Measurements from ENCODE around the gene KLC3. TPM values are rescaled to one million over a fixed set of nuclear protein-coding genes. Genes with fewer than 3 reads are reported as not detected.

The KLC3 gene
- total RNA-seq (1 to 10 TPM; 1.1 to 1.6 TPM), polyA plus RNA-seq (1 to 10 TPM in 1 of 2 donors, under 1 TPM in 1; 0.80 to 2.2 TPM)
- long read RNA-seq, donor 1, partial matches to known transcripts, result 0 of 1 reads
- long read RNA-seq, donor 1, other reads (novel, unspliced or antisense), result 0 of 1 reads
- long read RNA-seq, donor 2, result 0 reads
- long read RNA-seq, donor 3, partial matches to known transcripts, result 16 of 38 reads
- long read RNA-seq, donor 3, other reads (novel, unspliced or antisense), result 22 of 38 reads
- long read RNA-seq, donor 4, result 0 reads
- long read RNA-seq, donor 5, result 0 reads

DNA sequence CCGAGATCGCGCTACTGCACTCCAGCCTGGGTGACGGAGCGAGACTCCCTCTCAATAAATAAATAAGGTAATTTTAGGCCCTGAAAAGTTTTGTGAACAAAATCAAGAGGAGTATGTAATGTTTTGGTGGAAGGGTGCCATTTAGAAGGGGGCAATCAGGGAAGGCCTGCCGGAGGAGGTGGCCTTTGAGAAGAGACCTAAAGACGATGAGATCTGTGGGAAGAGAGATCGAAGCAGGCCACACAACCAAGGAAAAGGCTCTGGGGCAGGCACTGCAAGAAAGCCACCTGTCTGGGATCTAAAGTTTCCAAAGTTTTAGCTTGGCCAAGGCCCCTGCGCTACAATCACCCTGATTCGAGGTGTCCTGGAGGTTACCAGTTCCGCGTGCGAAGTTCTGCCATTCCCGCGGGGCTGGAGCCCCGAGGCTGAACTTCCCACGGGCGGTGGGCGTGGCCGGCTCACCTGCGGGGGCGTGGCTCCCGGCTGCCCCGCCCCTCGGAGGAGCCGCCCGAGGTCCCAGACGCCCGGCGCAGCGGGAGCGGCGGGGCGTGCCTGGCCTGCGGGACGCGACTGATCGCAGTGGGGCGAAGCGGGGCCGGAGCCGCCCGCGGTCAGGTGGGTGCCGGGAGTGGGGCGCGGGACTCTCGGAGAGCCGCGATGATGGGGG is at the start of gene KLC3:
TSS of gene KLC3 (plus strand) at position 519 of the 667 bp plus-strand sequence. CDS start 4,792 bp downstream, outside the sequence.
- Histone ChIP-seq H3K4me1 (ENCODE audit: control insufficient read depth in 5 of 5, insufficient read depth in 5 of 5, low read length in 5 of 5) (peaks cover 0 to 6% (median 3%) of the 10 kb centered on the region in 5 donors), H3K9me3 (ENCODE audit: control insufficient read depth in 4 of 4, insufficient read depth in 3 of 4, low read length in 3 of 4) (no peaks in the 10 kb centered on the region), H3K27me3 (ENCODE audit: control insufficient read depth in 3 of 3, insufficient read depth in 3 of 3, low read length in 2 of 3) (peaks cover 4 to 18% (median 17%) of the 10 kb centered on the region in 3 donors), H3K36me3 (ENCODE audit: control insufficient read depth in 4 of 4, insufficient read depth in 4 of 4, low read length in 4 of 4) (no peaks in the 10 kb centered on the region), H3K9ac (ENCODE audit: insufficient read depth in 1 of 2, low read length in 2 of 2) (no peak within 1 kb of the TSS), H3K4me3 (no peak within 1 kb of the TSS), H3K27ac (ENCODE audit: low read depth in 1 of 2, low read length in 1 of 2) (no peak within 1 kb of the TSS)
- WGBS, 2 donors, result 11 to 13% methylated on average over 47 to 50 of the region's 50 CpGs
- ATAC-seq (ENCODE audit: insufficient read depth, low FRiP score) (no peak), DNase-seq (peak in 1 of 3 donors; percentile 22)
- TF ChIP-seq, protein P1, sequence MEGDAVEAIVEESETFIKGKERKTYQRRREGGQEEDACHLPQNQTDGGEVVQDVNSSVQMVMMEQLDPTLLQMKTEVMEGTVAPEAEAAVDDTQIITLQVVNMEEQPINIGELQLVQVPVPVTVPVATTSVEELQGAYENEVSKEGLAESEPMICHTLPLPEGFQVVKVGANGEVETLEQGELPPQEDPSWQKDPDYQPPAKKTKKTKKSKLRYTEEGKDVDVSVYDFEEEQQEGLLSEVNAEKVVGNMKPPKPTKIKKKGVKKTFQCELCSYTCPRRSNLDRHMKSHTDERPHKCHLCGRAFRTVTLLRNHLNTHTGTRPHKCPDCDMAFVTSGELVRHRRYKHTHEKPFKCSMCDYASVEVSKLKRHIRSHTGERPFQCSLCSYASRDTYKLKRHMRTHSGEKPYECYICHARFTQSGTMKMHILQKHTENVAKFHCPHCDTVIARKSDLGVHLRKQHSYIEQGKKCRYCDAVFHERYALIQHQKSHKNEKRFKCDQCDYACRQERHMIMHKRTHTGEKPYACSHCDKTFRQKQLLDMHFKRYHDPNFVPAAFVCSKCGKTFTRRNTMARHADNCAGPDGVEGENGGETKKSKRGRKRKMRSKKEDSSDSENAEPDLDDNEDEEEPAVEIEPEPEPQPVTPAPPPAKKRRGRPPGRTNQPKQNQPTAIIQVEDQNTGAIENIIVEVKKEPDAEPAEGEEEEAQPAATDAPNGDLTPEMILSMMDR (IDR thresholded peaks at IDR 0.05; ENCODE audit: control extremely low read depth, extremely low read depth), result no peak

DNA sequence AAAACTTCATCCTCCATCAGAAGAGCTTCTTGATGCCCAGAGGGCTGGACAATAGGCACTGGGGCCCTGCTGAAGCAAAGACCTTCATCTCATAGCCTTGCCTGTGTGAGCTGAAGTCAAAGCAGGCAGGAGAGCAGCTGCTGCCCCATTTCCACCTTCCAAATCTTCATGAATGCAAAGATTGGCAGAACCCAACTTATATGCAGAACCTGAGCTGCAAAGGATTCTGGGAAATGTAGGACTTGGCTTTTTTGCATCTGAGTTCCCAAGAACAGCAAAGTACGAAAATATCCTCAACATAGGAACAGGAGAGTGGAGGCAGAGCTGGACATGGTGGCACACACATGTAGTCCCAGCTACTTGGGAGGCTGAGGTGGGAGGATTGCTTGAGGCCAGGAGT is 48.7 kb upstream of the KLC3 start:
- Histone ChIP-seq H3K36me3 (ENCODE audit: control insufficient read depth in 4 of 4, insufficient read depth in 4 of 4, low read length in 4 of 4) (peaks cover 0 to 53% (median 39%) of the 10 kb centered on the region in 4 donors), H3K4me1 (ENCODE audit: control insufficient read depth in 5 of 5, insufficient read depth in 5 of 5, low read length in 5 of 5) (no peaks in the 10 kb centered on the region), H3K9me3 (ENCODE audit: control insufficient read depth in 4 of 4, insufficient read depth in 3 of 4, low read length in 3 of 4) (peaks cover 0 to 7% (median under 1%) of the 10 kb centered on the region in 4 donors), H3K4me3 (no peak overlapping the region), H3K9ac (ENCODE audit: insufficient read depth in 1 of 2, low read length in 2 of 2) (no peak overlapping the region), H3K27ac (ENCODE audit: low read depth in 1 of 2, low read length in 1 of 2) (no peak overlapping the region), H3K27me3 (ENCODE audit: control insufficient read depth in 3 of 3, insufficient read depth in 3 of 3, low read length in 2 of 3) (no peaks in the 10 kb centered on the region)
- DNase-seq (no peak), ATAC-seq (ENCODE audit: insufficient read depth, low FRiP score) (no peak)
- TF ChIP-seq, protein P1 (IDR thresholded peaks at IDR 0.05; ENCODE audit: control extremely low read depth, extremely low read depth), result no peak
- 99 to 100% methylated on average over 1 of the region's 1 CpG for WGBS, 2 donors

DNA sequence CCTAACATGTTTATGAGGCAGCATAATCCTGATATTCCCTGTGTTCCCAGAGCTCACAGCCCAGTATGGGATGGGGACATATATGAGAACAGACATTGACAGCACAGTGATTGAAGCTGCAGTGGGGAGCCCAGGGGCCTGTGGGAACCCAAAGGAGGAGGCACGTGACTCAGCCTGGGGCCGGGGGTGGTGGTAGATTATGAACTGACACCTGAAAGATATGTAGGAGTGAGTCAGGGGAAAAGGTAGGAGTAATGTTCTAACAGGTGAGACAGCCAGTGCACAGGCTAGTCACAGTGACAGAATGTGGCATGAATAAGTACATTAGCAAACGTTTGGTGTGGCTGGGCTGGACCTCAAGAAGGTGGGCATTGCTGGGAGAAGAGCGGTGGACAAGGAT is 46.9 kb upstream of the KLC3 start:
- H3K36me3 ChIP-seq (ENCODE audit: control insufficient read depth in 4 of 4, insufficient read depth in 4 of 4, low read length in 4 of 4), result peaks cover 0 to 55% (median 41%) of the 10 kb centered on the region in 4 donors
- DNase-seq (no peak), ATAC-seq (ENCODE audit: insufficient read depth, low FRiP score) (no peak)
- 87 to 97% methylated on average over 4 of the region's 4 CpGs for WGBS, 2 donors
- no peak overlapping the region for H3K9ac ChIP-seq (ENCODE audit: insufficient read depth in 1 of 2, low read length in 2 of 2)
- H3K4me1 ChIP-seq (ENCODE audit: control insufficient read depth in 5 of 5, insufficient read depth in 5 of 5, low read length in 5 of 5), result no peaks in the 10 kb centered on the region
- H3K27me3 ChIP-seq (ENCODE audit: control insufficient read depth in 3 of 3, insufficient read depth in 3 of 3, low read length in 2 of 3), result no peaks in the 10 kb centered on the region
- no peak overlapping the region for H3K27ac ChIP-seq (ENCODE audit: low read depth in 1 of 2, low read length in 1 of 2)
- no peak overlapping the region for H3K4me3 ChIP-seq
- TF ChIP-seq, protein P1 (IDR thresholded peaks at IDR 0.05; ENCODE audit: control extremely low read depth, extremely low read depth), result no peak
- peaks cover 0 to 7% (median under 1%) of the 10 kb centered on the region in 4 donors for H3K9me3 ChIP-seq (ENCODE audit: control insufficient read depth in 4 of 4, insufficient read depth in 3 of 4, low read length in 3 of 4)
